HCEC 1CT (cell line): ENCODE measurements around the gene PTPRCAP.
"Not testable (repeated sequence)": the region's sequence is repeated elsewhere in the genome, so short reads cannot be mapped to it uniquely, and the experiment has no call there.

Experiments used
- DNase-seq: peaks from one replicate; pipeline ENCODE4 v3.0.0-alpha.2; 2017

Gene PTPRCAP, protein sequence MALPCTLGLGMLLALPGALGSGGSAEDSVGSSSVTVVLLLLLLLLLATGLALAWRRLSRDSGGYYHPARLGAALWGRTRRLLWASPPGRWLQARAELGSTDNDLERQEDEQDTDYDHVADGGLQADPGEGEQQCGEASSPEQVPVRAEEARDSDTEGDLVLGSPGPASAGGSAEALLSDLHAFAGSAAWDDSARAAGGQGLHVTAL

GRCh38 chr11:67437082-67437808 is at the start of gene PTPRCAP:
Gene PTPRCAP, minus strand, starts transcription at chr11:67437682. Its CDS starts 63 bp downstream, at chr11:67437619.
- no peak for DNase-seq

- DNase-seq = no peak
Observed at GRCh38 chr11:67486481-67487195, 49.2 kb upstream of the PTPRCAP start.

DNA sequence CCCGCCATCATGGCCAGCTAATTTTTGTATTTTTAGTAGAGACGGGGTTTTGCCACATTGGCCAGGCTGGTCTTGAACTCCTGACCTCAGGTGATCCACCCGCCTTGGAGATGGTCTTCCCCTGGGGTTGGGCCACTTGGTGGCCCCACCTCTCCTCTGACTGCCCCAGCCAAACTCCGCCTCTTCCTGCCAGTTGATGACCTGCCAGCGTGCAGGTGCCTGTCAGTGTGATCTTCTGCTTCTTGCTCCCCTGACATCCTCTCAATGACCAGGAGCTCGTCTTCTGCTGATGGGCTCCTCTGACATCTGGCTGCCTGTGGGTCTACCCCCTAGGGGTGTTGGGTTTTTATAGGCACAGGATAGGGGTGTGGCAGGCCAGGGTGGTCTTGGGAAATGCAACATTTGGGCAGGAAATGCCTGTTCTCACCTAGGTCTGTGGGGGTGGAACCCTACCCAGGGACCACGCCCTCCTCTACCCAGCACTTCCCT is 48.4 kb upstream of the PTPRCAP start:
- DNase-seq = not testable (repeated sequence)

GRCh38 chr11:67484847-67485311 is 47.4 kb upstream of the PTPRCAP start:
- DNase-seq = no peak

DNA sequence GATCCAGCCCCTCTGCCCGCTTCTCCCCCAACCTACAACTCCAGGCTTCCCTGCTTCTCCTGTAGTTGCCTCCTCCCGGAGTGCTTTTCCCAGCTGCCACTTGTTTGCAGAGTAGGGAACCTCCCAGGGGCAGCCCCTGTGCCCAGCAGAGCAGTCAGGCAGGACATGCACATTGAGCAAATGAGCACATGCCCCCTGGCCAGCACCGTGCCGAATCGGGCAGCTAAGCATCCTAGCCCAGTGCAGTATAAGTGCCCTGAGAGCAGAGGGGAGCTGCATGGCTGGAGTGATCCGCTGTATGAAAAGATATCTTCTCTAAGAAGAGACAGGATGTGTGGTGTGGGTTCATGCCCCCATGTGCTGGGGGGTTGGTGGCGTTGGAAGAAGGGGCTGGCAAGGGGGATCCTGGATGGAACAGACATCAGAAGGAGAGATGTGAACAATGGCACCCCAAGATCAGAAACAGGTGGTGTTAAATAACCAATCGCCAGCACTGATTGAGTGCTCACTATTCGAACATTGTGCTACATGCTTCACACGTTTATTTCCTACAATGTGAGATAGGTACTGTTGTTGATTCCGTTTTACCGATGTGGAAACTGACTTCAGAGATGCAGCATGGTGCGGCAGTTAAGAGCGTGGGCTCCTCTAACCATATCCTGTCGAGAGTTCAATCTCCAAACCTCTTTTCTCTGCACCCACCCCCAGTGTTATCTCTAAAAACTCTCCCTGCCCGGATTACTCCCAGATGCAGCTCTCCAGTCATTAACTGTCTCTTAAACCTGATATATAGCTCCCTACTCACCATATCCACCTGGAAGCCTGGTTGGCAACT is 46.6 kb upstream of the PTPRCAP start:
- no peak for DNase-seq

DNA sequence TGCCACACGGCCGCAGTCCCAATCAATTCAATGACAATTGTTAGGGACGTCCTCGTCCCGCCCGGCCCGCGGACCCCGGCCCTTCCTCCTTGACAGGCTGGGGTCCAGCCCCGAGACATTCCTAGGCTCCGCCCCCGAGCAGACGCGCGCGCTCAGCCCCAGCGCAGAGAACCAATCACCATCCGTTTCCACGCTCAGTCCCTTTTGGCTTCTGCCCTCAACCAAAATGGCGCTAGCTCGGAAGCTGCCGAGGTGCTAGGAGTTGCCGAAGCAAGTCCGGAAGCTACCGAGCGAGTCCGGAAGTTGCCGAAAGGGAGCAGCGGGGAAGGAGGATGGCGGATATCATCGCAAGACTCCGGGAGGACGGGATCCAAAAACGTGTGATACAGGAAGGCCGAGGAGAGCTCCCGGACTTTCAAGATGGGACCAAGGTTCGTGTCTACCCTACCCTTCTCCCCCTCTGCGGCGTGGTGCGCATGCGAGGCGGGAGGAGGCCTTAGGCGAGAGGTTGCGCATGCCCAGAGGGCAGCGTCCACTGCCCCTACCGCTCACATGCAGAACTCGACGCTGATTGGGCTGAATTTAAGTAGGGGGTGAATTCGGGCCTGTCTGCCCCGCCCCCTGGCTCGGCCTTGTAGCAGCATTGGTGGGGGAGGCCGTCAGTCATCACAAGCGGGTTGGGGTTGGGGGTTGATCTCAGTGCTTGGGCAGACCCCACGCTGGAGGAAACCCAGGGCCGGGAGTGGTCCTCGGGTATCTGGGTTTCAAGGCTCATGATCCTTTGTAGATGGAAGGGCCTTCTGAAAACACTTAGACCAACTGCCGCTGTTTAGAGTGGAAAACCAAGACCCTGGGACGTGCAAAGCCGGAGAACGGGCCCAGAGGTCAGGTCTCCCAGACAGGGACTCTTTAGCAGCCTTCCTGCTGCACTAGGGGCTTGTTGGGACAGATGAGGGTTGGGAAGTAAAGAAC is 45.6 kb upstream of the PTPRCAP start, which contains the start of gene AIP:
AIP (plus strand) TSS at position 200 of the 972 bp plus-strand sequence; CDS start at position 333, 133 bp downstream.
- DNase-seq = peak; percentile 97

DNA sequence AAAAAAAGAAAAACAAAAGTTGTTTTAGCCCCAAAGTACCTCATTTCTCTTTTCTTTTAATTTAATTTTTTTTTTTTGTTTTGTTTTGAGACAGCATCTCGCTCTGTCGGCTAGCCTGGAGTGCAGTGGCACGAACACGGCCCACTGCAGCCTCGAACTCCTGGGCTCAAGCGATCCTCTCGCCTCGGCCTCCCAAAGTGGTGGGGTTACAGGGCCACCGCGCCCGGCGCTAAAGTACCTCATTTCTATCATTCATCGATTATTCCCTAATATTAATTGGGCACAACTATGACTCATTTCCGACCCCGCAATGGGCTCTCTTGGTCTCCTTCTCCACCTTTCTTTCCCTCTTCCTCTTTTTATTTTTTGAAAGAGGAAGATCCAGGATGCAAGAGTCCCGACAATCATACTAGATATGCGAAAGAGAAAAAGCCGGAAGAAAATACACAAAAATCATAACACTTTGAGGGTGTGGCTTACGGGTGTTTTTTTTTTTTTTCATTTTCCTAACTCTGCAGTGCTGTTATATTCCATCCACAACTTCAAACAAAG is 44.9 kb upstream of the PTPRCAP start:
- no peak for DNase-seq

DNA sequence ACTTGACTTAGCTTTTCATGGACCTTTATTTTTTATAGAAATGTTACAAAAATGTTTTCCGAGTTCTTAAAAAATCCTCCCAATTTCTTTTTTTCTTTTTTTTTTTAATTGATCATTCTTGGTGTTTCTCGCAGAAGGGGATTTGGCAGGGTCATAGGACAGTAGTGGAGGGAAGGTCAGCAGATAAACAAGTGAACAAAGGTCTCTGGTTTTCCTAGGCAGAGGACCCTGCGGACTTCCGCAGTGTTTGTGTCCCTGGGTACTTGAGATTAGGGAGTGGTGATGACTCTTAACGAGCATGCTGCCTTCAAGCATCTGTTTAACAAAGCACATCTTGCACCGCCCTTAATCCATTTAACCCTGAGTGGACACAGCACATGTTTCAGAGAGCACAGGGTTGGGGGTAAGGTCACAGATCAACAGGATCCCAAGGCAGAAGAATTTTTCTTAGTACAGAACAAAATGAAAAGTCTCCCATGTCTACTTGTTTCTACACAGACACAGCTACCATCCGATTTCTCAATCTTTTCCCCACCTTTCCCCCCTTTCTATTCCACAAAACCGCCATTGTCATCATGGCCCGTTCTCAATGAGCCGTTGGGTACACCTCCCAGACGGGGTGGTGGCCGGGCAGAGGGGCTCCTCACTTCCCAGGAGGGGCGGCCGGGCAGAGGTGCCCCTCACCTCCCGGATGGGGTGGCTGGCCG is 40.0 kb upstream of the PTPRCAP start:
- not testable (repeated sequence) for DNase-seq

- DNase-seq = not testable (repeated sequence)
Observed at GRCh38 chr11:67476692-67477091, 39.2 kb upstream of the PTPRCAP start.

DNA sequence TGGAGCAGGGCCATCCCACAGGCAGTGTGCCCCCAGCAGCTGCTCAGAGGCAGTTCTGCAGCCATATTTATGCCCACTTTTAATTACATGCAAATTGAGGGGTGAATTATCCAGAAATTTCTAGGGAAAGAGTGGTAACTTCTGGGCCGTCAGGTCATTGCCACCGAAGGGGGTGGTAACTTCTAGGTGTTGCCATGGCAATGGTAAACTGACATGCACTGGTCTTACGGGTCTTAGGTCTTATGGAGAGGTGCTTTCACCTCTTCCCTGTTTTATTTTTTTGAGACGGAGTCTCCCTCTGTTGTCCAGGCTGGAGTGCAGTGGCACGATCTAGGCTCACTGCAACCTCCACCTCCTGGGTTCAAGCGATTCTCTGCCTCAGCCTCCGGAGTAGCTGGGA is 35.4 kb upstream of the PTPRCAP start:
- DNase-seq = no peak

DNA sequence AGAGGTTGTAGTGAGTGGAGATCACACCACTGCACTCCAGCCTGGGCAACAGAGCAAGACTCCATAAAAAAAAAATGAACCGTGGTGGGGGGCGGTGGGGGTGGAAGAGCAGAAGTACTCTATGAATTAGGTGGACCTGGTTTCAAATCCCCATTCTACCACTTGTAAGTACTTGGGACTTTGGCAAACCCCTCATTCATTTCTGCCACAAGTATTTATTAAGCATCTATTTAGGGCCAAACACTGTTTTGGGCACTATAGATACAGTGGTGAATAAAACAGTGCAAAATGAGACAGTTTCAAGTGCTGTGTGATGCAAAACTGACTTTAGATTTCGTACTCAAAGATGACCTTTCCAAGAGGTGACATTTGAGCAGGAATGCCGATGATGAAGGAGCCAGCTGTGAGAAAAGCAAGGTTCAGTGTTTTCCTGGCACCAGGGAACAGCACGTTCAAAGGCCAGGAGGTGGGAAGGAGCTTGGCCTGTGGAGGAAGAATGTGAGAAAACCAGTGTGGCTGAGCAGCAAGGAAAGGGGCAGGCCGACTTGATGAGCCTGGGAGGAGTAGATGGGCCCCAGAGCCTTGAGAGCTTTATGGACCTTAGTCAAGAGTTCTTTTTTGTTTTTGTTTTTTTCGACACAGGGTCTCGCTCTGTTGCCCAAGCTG is 33.0 kb upstream of the PTPRCAP start:
- DNase-seq = no peak

GRCh38 chr11:67469508-67469811 is 32.0 kb upstream of the PTPRCAP start:
- DNase-seq = no peak

DNA sequence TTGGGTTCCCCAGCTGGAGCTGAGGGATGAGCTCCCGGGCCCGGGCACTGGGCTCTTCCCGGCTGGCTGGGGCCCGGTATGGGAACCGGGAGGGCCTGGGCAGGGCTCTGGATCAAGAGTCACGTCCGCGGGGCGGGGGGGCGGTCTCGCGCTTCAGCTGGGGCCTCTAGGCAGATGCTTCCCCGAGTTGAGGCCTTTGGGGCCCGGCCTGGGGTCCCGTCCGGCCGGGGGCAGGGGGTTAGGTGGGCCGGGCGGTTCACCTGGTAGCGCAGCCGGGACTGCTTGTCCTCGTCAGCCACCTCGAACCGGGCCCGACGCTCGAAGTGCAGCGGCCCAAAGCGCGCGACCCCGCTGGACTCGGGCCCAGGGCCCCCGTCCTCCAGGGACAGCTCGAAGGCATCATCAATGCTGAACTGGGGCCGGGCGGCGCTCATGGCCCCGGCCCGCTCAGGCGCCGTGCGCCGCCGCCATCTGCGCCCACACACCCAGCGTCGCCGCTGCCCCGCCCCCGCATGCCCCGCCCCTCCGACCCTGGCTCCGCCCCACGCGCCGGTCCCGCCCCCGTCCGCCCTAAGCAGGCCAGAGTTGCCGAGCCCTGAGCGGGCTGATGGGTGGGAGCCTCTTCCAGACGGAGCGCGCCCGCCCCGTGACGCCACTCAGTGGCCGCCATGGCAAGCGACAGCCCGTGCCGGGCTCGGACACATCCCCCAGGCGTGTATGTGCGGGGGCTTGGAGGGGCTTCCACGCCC is 31.5 kb upstream of the PTPRCAP start, which contains the start of gene TMEM134:
TMEM134 (minus strand) TSS at position 493 of the 749 bp plus-strand sequence; CDS start at position 434, 59 bp downstream.
- DNase-seq = peak; percentile 91

GRCh38 chr11:67468456-67468758 is 30.9 kb upstream of the PTPRCAP start:
- DNase-seq = no peak

DNA sequence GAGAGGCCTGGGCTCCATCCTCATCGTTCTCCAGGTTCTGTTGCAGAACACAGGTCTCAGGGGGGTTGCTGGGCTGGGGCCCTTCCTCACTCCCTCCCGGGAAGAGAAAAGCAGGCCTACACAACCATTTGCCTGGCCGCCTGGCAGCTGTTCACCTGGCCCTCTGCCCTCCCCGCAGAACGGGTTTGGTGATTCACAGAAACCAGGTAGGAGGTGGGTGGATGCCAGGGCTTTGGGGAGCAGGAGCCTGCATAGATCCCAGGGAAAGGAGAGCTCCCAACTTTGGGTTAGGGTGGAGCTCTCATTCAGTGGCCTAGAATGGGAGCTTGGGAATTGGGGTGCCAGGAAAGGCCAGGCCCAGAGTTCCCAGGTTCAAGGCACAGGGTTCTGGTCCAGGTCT is 30.6 kb upstream of the PTPRCAP start:
- DNase-seq = no peak

- DNase-seq = no peak
Observed at GRCh38 chr11:67466962-67467771, 29.7 kb upstream of the PTPRCAP start.

DNA sequence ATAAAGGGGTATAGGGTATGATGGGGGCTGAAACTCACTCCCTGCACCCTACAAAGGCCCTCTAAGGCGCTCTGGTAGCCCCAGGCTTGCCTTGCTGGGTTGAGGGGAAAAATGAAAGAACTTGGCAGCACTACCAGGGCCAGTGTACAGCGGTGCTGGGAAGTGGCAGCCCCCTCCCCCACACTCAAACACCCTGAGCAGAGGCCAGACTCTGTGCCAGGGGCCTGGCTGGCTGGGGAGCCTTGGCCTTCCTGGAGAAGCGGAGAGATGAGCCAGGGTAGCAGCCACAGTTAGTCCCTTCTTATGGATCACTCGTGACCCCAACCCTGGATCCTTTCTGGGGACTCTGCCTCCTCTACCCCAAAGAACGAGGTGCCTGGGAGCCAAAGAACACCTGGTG is 28.9 kb upstream of the PTPRCAP start:
- no peak for DNase-seq

GRCh38 chr11:67465530-67465929 is 28.0 kb upstream of the PTPRCAP start:
- not testable (repeated sequence) for DNase-seq
